ENCODE results near the gene PPRC1. TPM values are rescaled to one million over a fixed set of nuclear protein-coding genes. Genes with fewer than 3 reads are reported as not detected.

PPRC1 gene
- total RNA-seq = 6.5 and 9.1 TPM in 2 replicates

GRCh38 chr10:102132563-102133372 is at the start of gene PPRC1:
PPRC1 (plus strand) TSS chr10:102133040; CDS start chr10:102133069, 29 bp downstream.
- peak; percentile 98 to 100 for DNase-seq (ENCODE audit: low read depth in 2 of 2)

DNA sequence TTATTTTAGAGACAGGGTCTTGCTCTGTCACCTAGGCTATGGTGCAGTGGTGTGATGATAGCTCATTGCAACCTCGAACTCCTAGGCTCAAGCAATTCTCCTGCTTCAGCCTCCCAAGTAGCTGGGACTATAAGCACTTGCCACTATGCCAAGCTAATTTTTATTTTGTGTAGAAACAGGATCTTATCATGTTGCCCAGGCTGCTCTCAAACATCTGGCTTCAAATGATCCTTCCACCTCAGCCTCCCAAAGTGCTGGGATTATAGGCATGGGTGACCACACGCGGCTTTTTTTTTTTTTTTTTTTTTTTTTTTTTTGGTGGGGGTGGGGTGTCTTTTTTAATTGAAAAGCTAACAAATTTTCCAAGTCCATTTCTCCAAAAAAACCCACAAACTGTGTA is 49.3 kb upstream of the PPRC1 start:
- no peak for DNase-seq (ENCODE audit: low read depth in 2 of 2)

DNA sequence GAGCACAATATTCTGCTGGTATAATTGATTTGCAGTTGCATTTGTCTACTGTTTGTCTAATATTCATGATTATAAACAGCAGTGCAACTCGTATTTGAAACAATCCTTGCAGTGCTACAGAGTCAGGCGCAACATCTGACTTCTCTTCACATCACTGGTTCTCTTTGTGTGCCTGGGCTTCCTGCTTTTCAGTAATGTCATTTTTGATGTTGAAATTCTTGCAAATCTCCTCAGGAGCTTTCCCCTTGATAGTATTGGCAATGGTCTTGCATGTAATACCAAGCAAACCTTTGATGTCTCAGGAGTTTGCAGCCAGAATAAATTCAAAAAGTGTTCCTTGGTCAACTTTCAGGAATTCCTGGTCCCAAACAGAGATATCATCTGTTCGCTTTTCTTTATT is 47.5 kb upstream of the PPRC1 start:
- no peak for DNase-seq (ENCODE audit: low read depth in 2 of 2)

- no peak for DNase-seq (ENCODE audit: low read depth in 2 of 2)
Measured at GRCh38 chr10:102086196-102086595, 46.6 kb upstream of the PPRC1 start.

- peak; percentile 43 to 68 for DNase-seq (ENCODE audit: low read depth in 2 of 2)
Measured at GRCh38 chr10:102090772-102091171, 42.1 kb upstream of the PPRC1 start.

GRCh38 chr10:102096449-102096848 is 36.4 kb upstream of the PPRC1 start:
- no peak for DNase-seq (ENCODE audit: low read depth in 2 of 2)

GRCh38 chr10:102101152-102101551 is 31.7 kb upstream of the PPRC1 start:
- no peak for DNase-seq (ENCODE audit: low read depth in 2 of 2)

DNA sequence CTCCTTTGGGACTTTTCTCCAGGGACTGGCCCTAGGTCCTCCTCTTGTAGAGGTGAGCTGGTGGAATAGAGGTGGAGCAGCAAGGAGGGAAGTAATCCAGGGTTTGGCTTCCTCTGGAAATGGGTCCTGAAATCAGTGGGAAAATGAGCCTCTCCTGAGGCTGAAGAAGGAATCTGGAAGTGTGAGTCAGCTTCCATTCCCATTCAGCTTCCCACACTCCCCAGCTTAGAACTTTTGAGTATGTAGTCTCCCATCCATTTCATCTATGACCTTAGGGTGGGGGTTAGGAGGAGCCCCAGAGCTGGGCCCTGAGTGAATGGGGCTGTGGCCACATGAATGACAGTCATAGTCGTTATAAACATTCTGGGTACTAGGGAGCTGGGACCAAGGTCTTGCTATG is 30.4 kb upstream of the PPRC1 start:
- no peak for DNase-seq (ENCODE audit: low read depth in 2 of 2)

GRCh38 chr10:102106998-102107397 is 25.8 kb upstream of the PPRC1 start:
- no peak for DNase-seq (ENCODE audit: low read depth in 2 of 2)

GRCh38 chr10:102109166-102110116 is 23.4 kb upstream of the PPRC1 start:
- no peak for DNase-seq (ENCODE audit: low read depth in 2 of 2)

DNA sequence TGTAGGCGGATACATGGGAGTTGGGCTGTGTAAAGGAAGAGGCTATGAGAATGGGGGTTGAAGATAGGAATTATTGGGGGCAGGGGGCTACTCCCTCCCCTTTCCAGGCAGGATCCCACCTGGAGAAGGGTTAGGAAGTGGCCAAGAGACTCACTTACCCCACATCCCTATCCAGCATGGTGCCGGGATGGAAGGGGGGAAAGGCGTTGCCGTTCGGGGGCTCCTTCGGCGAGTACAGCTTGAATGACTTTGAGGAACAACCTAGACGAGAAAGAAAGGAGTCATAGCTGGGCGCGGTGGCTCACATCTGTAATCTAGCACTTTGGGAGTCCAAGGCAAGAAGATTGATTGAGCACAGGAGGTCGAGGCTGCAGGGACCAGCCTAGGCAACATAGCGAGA is 21.6 kb upstream of the PPRC1 start:
- DNase-seq (ENCODE audit: low read depth in 2 of 2) = no peak

DNA sequence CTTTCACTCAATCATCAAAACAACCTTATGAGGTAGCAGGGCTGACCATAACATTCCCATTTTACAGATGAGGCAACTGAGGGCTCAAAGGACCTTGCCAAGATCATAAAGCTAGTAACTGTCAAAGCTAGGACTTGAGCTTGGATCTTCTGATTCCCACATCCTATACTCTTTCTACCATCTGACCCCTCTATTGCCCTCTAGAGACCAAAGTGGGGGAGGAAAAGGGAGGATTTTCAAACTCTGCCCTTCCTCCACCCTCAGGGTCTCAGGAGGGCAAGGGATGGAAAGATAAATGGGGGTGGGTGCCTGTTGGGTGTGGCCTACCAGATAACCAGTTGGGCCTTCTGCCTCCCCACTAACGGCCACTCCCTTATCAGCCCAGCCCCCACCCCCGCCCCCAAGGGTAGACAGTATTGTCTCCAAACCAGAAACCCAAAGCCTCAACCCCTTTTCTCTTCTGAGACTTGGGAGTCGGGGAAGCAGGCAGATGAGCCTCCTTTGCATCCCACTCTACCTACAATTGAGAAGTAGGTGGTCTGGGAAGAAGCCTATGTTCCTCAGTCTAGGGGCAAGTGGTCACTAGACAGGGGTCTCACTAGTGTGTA is 20.5 kb upstream of the PPRC1 start:
- no peak for DNase-seq (ENCODE audit: low read depth in 2 of 2)

GRCh38 chr10:102113261-102113955 is 19.4 kb upstream of the PPRC1 start:
- no peak for DNase-seq (ENCODE audit: low read depth in 2 of 2)

GRCh38 chr10:102113956-102114857 is 18.6 kb upstream of the PPRC1 start:
- peak in 1 of 2 donors; percentile 29 for DNase-seq (ENCODE audit: low read depth in 2 of 2)

DNA sequence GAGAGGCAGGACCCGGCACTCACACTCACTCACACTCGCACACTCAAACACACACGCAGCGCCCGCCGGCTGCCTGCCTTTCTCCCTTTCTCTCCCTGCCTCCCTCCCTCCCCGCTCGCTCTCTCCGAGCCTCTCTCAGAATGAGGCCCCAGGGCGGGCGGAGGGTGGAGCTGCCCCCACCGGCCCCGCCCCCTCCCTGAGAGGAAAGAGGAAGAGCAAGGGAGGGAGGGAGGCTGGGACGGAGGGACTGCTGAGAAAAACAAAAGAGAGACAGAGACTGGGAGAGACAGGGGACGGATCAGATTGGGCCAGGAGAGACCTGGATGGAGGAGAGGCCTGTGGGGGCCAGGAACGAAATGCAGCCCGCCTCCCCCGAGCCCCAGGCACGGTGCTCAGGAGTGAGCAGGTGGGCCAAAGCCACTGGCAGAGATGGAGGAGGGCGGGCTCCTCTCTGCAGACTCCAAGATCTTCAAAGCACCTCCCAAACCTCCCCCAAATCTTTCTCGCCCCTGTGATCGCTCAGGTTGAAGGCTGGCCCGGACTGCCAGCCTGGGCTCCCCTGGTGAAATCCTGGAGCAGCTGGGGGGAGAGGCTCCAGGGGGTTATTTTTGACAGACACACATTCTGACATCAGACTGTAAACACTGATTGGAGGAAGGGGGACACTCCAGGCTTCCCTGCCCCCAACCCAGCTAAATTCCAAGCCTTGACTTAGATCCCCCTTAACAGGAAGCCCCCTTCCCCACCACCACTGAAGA is 17.8 kb upstream of the PPRC1 start:
- peak in 1 of 2 donors; percentile 79 for DNase-seq (ENCODE audit: low read depth in 2 of 2)

GRCh38 chr10:102115775-102116174 is 17.1 kb upstream of the PPRC1 start:
- DNase-seq (ENCODE audit: low read depth in 2 of 2) = peak in 1 of 2 donors; percentile 54

DNA sequence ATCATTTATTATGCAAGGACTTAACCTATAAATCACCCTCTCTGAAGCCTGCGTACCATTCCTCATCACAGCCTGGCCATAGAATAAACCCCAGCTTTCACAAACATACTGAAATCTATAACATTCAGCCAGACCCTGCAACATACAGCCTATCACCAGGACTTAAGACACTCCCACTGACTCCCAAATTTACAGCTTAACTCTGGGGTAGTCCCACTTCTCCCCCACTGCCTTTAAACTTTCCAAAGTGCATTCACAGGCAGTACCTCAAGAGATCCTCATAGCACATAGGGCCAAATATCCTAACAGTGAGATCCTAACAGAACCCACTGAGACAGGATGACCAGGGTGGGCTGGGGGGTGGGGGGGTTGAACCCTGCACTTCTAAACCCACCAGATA is 16.2 kb upstream of the PPRC1 start:
- DNase-seq (ENCODE audit: low read depth in 2 of 2) = no peak

- DNase-seq (ENCODE audit: low read depth in 2 of 2) = peak; percentile 21 to 63
Measured at GRCh38 chr10:102117391-102118159, 15.3 kb upstream of the PPRC1 start.

DNA sequence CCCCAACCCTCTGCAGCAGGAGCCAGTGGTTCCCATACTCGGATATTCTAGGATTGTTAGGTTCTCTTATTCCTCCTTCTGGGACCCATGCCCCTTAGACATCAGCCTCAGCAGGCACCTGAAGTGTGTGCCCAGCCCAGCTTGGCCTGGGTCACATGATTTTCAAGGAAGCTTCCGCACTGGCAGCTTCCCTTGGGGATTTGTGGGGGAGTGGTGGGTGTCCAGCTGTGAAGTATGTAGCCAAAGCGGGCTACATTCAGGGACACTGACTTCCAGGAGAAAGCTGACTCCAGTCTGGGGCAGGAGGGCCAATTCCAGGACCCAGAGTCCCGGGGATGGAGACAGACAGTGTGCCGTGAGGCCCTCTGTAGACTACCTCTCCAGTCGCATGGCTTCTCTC is 14.0 kb upstream of the PPRC1 start:
- DNase-seq (ENCODE audit: low read depth in 2 of 2) = no peak

All from dermis microvascular lymphatic vessel endothelial cell (primary cell).